ENCODE data around the gene PTCD1.
"Not testable (repeated sequence)": the region's sequence is repeated elsewhere in the genome, so short reads cannot be mapped to it uniquely, and the experiment has no call there.

PTCD1 gene

DNA sequence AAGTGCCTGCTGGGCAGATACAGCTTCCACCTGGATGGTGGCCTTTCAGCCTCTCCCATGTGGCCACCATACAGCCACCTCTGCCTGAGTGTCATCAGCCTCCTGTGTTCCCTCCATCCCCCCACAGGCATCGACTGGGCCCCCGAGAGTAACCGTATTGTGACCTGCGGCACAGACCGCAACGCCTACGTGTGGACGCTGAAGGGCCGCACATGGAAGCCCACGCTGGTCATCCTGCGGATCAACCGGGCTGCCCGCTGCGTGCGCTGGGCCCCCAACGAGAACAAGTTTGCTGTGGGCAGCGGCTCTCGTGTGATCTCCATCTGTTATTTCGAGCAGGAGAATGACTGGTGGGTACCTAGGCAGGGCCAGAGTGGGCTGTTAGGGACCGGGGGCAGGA lies 50.7 kb downstream of the PTCD1 start:
- DNase-seq (ENCODE audit: low read depth) = no peak

DNA sequence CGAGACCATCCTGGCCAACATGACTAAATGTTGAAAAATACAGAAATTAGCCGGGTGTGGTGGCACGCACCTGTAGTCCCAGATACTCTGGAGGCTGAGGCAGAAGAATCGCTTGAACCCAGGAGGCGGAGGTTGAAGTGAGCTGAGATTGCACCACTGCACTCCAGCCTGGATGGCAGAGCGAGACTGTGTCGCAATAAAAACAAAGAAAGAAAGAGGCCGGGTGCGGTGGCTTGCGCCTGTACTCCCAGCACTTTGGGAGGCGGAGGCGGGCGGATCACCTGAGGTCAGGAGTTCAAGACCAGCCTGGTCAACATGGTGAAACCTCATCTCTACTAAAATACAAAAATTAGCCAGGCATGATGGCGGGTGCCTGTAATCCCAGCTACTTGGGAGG lies 51.4 kb downstream of the PTCD1 start:
- DNase-seq (ENCODE audit: low read depth) = not testable (repeated sequence)

DNA sequence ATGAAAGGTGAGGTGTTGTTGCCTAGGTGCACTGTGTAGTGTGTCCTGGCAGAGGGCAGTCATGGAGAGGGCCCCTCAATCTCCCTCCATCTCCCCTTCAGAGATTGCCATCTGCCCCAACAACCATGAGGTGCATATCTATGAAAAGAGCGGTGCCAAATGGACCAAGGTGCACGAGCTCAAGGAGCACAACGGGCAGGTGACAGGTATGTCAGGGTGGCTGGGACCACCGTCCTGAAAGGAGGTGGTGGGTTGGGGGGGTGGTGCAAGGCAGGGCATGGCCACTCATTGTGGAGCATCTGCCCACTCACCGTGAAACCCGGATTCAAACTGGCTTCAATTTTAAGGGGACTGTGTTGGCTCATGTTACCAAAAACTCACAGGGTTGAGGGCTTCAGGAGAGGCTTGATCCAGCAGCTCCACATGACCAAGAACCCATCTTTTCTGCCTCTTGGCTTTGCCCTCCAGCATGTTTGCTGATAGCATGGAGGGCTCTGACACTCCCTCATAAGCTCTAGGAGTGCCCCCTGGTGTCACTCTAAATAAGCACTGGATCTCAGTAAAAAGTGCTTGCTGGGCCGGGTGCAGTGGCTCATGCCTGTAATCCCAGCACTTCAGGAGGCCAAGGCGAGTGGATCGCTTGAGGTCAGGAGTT lies 51.9 kb downstream of the PTCD1 start:
- no peak for DNase-seq (ENCODE audit: low read depth)

DNA sequence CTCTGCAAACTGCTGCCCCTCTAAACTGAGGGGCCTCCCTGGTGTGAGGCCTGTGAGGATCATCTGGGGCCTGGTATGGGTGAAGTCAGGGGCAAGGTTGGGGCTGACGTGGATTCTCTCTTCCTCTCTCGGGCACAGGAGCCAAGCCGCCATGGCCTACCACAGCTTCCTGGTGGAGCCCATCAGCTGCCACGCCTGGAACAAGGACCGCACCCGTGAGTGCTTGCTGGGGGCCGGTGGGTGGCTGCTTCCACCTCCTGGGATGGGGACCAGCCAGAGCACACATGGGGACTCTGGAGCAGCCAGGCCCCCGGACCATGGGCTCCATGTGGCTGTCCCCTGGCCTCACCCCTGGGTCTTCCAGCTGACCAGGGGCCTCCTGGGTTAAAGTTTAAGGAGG lies 53.0 kb downstream of the PTCD1 start:
- no peak for DNase-seq (ENCODE audit: low read depth)

DNA sequence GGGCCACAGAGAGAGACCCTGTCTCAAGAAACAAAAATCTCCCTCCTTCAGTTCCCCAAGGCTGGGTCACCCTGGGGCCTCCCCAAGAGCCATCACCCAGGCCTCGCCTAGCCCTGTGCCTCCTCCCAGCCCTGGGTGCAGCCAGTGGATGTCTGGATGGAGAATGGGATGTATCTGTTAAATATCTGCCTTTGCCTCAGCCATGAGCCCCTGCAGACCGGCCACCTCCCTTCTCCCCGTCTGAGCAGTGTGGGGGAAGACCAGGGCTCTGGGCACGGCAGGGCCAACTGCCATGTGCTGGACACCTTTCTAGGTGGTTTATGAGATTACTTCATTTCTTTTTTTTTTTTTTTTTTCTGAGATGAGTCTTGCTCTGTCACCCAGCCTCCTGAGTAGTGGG lies 54.1 kb downstream of the PTCD1 start:
- DNase-seq (ENCODE audit: low read depth) = no peak

DNA sequence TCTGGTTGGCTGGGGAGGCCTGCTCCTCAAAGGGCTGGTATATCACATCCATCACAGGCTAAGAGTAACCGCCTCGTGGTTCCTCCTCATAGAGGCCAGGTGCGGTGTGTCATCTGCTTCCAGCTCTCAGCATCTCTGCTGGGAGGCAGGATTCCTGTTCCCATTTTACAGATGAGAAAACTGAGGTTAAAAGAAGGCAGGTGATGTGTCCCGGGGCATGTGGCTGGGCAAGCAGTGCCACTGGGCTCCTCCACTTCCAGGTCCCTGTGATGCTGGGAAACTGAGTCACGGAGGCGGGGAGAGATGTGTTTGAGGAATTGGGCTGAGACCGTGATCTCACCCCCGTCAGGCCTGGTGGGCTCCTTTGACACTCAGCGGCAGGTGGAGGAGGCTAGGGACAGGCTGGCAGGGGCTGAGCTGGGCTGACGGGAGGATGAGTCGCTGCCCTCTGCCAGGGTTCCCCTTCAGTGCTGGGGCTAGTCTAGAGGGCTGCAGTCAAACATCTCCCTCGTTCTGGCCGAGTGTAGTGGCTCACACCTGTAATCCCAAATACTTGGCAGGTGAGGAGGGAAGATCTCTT lies 54.7 kb downstream of the PTCD1 start:
- DNase-seq (ENCODE audit: low read depth) = no peak

DNA sequence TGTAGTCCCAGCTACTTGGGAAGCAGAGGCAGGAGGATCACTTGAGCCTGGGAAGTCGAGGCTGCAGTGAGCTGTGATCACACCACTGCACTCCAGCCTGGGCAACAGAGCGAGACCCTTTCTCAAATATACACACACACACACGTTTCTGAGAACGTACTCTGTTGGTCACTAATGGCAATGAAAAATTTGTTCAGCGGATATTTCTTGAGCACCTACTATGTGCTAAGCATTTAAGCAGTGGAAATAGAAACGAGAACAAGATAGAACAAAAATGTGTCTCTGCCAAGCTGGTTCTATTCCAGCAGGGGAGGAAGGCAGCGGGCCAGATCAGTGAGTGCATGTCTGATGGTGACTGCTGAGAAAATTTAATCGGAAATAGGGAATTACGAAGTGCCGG lies 55.4 kb downstream of the PTCD1 start:
- no peak for DNase-seq (ENCODE audit: low read depth)

DNA sequence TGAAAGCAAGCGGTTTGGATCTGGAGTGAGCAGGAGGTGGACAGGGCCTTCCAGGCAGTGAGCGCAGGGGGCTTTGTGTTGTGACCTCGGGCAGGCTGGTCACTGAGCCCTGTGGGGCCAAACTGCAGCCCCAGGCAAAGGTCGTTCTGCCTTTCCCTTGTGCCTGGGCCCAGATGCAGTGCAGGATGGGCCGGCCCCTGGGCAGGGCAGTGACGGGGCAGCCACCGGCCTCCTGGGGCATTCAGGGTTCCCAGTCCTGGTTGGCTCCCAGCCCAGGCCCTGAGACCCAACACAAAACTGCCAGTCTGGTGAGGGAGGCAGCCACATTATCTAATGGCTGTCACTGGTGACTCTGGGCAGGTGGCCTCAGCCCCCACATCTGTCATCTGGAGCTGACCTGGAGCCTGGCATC lies 56.9 kb downstream of the PTCD1 start:
- DNase-seq (ENCODE audit: low read depth) = no peak

DNA sequence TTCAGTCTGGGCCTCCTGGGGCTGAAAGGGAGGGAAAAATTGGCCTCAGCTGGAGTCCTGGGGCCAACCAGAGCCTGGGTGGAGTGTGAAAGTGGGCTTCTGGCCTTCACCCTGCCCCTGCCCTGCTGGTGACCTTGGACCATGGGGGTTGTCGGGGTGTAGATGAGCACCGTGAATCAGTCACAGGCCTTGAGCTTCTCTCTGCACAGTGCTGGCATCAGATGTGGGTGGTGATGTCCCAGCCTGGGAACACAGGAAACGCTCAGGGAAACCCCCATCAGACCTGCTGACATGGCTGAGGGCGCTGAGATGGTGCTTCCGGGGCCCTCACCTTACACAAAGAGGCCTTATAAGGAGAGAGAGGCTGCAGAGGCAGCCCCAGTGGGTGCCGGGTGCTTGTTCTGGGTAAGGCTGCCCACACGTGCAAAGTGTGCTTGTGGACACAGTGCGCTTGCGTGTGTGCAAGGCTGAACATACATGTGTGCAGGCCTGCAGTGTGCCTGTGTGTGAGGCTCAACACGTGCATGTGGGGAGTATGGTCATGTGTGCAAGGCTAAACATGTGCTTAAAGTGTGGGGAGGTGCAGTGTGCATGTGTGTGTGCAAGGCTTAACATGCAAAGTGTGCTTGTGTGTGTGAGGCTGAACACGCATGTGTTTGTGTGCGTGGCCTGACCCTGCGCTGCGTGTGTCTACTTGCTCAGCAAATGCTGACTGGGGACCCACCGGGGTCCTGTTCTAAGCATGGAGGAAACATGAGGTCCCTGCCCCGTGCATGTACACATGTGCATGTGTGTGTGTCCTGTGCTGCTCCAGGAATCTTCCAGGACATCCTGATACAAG lies 57.6 kb downstream of the PTCD1 start:
- DNase-seq (ENCODE audit: low read depth) = peak; percentile 58

DNA sequence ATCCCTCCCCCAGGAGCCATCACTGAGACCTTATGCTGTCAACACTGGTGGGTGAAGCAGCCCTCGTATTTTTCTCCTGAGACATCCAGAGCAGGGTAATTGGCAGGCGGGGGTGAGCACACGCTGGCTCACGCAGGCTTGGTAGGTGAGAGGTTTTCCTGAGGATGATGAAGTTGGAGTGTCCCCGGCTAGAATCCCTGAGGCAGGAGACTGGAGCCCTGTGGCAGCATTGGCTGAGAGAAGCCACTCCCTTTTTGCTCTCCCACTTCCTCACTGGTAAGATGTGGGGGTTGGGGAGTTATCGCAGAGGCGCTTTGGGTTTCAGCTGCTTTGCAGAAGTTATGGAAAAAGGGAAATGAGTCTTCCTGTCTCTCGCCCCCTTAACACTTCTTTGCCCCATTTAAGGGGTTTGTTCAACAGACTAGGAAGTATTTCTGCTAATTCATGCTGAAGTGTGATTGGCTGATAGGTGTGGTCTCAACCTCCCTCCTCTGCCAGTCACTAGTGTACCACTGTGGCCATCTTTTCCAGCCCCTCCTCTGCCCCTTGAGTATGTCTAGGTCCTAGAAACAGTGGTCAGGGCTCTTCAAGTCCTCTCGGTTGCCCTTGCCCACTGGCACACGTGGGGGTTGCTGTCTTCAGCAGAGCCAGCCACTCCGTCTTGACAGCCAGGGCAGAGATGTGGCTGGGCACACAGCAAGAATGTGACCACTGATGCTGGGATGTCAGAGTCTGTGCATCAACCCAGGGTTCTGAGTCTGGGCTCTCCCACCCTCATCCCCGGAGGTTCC lies 58.4 kb downstream of the PTCD1 start:
- no peak for DNase-seq (ENCODE audit: low read depth)

DNA sequence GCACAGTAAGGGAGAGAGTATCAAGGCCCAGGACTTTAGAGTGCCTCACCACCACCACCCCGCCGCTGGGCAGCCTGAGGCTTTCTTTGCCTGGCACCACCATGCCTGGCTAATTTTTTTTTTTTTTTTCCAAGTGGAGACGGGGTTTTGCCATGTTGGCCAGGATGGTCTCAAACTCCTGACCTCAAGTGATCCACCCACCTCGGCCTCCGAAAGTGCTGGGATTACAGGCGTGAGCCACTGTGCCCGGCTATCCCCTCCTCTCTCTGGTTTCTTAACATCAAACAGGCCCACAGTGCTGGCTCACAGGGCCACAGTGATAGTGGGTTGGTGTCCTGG lies 58.9 kb downstream of the PTCD1 start:
- not testable (repeated sequence) for DNase-seq (ENCODE audit: low read depth)

DNA sequence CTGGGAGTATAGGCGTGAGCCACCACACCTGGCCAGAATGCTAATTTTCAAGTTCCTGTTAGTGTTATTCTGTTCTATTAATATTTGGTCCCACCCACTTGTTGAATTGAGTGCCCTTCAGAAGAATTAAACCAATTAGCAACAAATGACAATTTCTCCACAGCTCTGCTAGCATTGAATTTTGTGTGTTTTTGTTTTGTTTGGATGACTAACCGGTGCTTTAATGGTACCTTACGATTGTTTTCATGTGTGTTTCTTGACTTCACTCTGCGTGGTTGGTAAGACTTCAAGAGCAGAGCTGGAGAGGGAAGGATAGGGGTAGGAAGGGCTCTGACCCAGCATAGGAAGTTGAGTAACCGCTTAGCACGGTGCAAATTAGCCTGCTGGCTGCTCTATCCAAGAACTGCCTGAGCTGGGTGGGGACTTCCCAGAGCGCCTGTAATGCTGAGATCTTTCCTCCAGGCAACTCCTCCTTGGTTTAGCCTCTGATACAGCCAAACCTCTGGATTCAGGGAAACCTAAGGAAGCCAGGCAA lies 59.5 kb downstream of the PTCD1 start:
- DNase-seq (ENCODE audit: low read depth) = no peak

DNA sequence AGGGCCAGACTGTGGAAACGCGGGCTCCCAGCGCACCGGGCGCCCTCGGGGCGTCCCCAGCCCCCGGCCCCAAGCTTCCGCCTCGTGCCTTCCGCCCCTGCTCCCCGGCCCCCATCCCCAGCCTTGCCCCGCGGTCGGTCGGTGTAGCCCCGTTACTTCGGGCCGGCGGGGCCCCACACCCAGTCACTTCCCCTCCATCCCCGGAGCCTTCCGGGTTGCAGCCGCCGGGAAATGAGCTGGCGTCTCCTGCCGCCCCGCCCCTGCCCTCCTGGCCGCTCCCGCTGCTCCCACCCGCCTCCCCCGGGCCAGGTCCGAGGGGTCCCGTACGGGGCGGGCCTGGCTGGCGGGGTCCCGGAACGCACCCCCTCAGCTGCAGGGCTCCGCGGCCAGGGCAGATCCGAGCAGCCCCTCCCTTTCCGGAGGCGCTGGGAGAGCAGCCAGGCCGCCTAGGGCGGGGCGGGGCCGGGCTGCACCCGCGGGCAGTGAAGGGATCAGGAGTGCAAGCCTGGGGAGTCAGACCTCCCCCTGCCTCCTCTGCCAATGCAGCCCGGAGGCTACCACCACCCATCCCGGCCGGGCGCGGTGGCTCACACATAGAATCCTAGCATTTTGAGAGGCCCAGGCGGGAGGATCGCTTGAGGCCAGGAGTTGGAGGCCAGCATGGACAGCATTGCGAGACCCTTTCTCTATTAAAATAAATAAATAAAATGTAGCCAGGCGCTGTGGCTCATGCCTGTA lies 63.4 kb downstream of the PTCD1 start:
- peak; percentile 42 for DNase-seq (ENCODE audit: low read depth)

DNA sequence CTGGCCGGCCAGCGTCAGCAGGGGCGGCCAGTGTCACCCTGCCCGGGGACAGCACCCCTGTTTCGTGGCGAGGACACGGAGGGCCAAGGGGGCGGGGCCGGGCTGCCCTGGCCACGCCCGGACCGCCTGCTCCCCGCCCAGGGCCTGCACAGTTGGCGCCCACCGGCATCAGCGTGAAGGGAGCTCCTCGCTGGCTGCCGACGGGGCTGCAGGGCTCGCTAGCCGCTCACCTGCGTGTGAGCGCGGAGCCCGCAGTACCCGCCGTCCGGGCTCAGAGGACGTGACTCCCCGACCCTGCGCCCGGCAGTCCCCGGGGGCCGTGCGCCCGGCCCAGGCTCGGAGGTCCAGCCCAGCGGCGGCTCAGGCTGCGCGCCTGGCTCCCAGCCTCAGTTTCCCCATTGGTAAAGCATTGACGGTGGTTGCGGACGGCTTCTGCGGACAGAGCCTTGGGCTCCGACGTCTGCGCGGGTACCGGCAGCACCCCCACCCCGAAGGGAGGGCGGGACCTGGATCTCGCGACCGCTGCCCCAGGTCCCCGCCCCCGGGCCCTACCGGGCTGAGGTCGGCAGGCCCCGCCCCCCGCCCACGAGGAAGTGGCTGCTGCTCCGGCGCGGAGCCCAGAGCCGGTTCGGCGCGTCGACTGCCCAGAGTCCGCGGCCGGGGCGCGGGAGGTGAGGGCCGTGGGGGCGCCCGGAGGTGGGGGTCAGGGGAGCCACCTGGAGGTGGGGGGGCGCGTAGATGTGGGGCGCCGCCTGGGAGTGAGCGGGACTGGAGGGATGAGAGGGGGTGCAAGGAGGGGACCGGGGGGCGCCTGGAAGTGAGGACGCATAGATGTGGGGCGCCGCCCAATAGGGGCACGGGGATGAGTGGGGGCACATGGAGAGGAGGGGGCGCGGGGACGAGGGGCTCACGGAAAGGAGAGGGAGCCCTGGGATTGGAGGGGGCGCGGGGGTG lies 64.2 kb downstream of the PTCD1 start, which contains the start of gene ARPC1B:
Gene ARPC1B, plus strand, starts transcription at position 620 of the 954 bp plus-strand sequence. CDS start 10,985 bp downstream, outside the sequence.
- peak; percentile 70 for DNase-seq (ENCODE audit: low read depth)

DNA sequence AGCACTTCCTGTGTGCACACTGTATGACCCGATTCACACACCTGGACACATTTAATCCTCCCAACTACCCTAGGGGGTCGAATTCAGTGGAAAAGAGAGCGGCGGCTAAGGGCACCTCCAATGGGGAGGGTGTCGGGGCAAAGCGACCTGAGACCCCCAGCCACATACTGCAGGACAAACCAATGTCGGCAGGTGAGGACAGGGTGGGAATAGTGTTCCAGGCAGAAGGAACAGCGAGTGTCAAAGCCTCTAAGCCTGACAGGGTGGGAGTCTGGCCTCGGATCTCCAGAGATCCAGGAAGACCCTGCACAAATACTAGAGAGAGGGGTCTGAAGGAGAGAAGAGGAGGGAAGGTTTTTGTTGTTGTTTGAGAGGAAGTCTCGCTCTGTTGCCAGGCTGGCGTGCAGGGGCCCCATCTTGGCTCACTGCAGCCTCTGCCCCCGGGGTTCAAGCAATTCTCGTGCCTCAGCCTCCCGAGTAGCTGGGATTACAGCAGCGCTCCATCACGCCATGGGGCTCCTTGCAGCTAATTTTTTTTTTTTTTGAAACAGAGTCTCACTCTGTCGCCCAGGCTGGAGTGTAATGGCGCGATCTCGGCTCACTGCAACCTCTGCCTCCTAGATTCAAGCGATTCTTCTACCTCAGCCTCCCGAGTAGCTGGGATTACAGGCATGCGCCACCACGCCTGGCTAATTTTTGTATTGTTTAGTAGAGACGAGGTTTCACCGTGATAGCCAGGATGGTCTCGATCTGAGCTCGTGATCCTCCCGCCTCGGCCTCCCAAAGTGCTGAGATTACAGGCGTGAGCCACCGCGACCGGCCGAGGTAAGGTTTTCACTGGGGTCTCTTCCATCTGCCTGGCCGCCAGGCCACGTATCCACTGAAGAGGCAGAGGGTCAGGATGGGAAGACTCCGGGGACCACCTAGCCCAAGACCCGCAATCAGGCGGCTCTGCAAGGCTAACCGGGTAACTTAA lies 65.2 kb downstream of the PTCD1 start:
- no peak for DNase-seq (ENCODE audit: low read depth)

DNA sequence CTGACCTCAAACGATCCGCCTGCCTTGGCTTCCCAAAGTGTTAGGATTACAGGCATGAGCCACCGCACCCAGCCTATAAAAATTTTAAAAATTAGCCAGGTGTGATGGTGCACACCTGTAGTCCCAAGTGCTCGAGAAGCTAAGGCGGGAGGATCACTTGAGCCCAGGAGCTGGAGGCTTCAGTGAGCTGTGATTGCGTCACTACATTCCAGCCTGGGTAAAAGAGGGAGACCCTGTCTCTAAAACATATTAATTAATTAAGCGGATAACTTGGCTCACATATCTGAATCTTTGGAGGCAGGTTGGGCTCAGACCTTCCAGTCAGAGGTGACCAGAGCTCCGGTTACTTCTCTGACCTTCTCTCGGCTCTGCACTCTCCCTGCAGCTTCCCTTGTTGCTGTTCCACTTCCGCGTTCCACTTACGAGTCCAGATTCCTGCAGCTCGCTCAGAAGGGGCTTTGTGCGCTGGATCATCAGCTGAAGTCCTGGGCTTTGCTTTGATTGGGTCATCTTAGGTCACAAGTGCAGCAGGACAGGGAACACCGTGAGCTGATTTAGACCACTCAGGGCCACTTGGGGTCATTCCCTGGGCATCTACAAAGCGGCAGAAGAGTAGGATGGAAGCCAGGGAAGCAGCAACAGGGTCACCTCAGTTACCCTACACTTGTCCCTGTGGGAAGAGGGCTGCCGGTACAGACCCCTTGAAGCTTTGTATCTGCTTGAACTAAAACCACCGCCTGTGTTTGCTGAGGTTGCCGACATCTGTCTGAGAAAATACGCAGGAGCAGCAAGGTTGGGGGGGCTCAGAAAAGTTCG lies 66.1 kb downstream of the PTCD1 start:
- DNase-seq (ENCODE audit: low read depth) = no peak

DNA sequence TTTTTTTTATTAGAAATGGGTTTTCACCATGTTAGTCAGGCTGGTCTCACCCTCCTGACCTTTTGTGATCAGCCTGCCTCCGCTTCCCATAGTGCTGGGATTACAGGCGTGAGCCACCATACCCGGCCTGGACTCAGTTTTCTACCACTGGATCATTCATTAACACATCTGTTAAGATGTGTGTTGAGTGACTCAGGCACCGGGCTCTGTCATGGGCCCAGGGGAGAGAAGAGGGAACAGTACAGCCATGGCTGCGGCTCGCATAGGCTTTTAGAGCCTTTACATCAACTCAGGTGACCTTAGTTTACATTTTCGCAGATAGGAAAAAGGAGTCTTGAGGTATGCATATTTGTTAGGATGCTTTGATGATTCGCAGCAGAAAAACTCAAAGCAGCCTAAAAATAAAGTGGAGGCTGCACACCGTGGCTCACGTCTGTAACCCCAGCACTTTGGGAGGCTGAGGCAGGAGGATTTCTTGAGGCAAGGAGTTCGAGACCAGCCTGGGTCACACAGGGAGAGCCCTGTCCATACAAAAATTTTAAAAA lies 67.2 kb downstream of the PTCD1 start:
- DNase-seq (ENCODE audit: low read depth) = no peak
